ENCODE measurements around the gene CDCA3. TPM values are rescaled to one million over a fixed set of nuclear protein-coding genes. Genes with fewer than 3 reads are reported as not detected.

The CDCA3 gene
- total and polyA plus RNA-seq, 7 experiments from 2014 or later: 0.64 to 55.6 (median 1.4) TPM; not detected in 1

- H3K4me1 ChIP-seq (ENCODE audit: control insufficient read depth in 2 of 2, insufficient read depth in 2 of 2, low read length in 2 of 2): peaks cover 4 to 15% of the 10 kb centered on the region in 2 donors
- ChIA-PET CTCF (interaction anchor here (1.0 to 6.6 kb wide), 13 partner anchors 11 to 354 kb away, joined by 3 to 94 read pairs (median 6); partner anchors contain the start of genes CD4 and MLF2), POLR2A (interaction anchor here (0.6 to 13.2 kb wide), 7 partner anchors 10 to 324 kb away, joined by 3 to 91 read pairs (median 3); partner anchors contain the start of genes CD4, MLF2 and ZNF384)
- no peak for DNase-seq
- H3K4me3 Mint-ChIP-seq: peak overlapping the region in 1 of 10 donors; percentile 12
- H3K36me3 ChIP-seq (ENCODE audit: control insufficient read depth in 2 of 3, insufficient read depth in 3 of 3, low read length in 3 of 3): peaks cover 0 to 12% (median 0%) of the 10 kb centered on the region in 3 experiments
- H3K9me3 ChIP-seq (ENCODE audit: control insufficient read depth in 2 of 3, low read length in 3 of 3): no peaks in the 10 kb centered on the region
- H3K27ac Mint-ChIP-seq: peak overlapping the region in 2 of 9 donors; percentile 28 to 31
- no peak overlapping the region for H3K4me3 ChIP-seq (ENCODE audit: low read length)
- ATAC-seq: no peak
- H3K27me3 ChIP-seq (ENCODE audit: control insufficient read depth in 2 of 2, insufficient read depth in 2 of 2, low read length in 2 of 2): peaks cover 0 to 8% of the 10 kb centered on the region in 2 donors
- H3K4me1 Mint-ChIP-seq: peaks cover 29 to 41% (median 37%) of the 10 kb centered on the region in 7 donors
- H3K27me3 Mint-ChIP-seq: peaks cover 9 to 51% (median 26%) of the 10 kb centered on the region in 5 donors
- H3K27ac ChIP-seq (ENCODE audit: low read depth, low read length): no peak overlapping the region
- intact Hi-C loops (cut with micrococcal nuclease): loop anchor here in 1 of 2 donors (2.0 kb wide), 1 partner anchor 33 kb away; no protein-coding TSS in a partner anchor
- peaks cover 0 to 9% (median 4%) of the 10 kb centered on the region in 5 donors for H3K36me3 Mint-ChIP-seq
- peaks cover 0 to 2% (median 0%) of the 10 kb centered on the region in 11 donors for H3K9me3 Mint-ChIP-seq
Measured at GRCh38 chr12:6824085-6824775, 26.9 kb downstream of the CDCA3 start.

- POLR2A ChIA-PET: interaction anchor here (0.9 to 13.2 kb wide), 2 partner anchors 40 to 70 kb away, joined by 3 to 91 read pairs; partner anchors contain the start of gene MLF2
- peaks cover 9 to 46% (median 26%) of the 10 kb centered on the region in 5 donors for H3K27me3 Mint-ChIP-seq
- peaks cover 0 to 20% (median 3%) of the 10 kb centered on the region in 3 experiments for H3K36me3 ChIP-seq (ENCODE audit: control insufficient read depth in 2 of 3, insufficient read depth in 3 of 3, low read length in 3 of 3)
- H3K27me3 ChIP-seq (ENCODE audit: control insufficient read depth in 2 of 2, insufficient read depth in 2 of 2, low read length in 2 of 2): peaks cover 0 to 8% of the 10 kb centered on the region in 2 donors
- no peak for DNase-seq
- no peak overlapping the region for H3K27ac ChIP-seq (ENCODE audit: low read depth, low read length)
- H3K4me3 ChIP-seq (ENCODE audit: low read length): no peak overlapping the region
- no peaks in the 10 kb centered on the region for H3K9me3 ChIP-seq (ENCODE audit: control insufficient read depth in 2 of 3, low read length in 3 of 3)
- intact Hi-C loops (cut with micrococcal nuclease): loop anchor here in 1 of 2 donors (2.0 kb wide), 1 partner anchor 33 kb away; no protein-coding TSS in a partner anchor
- peak overlapping the region in 2 of 9 donors; percentile 18 to 26 for H3K27ac Mint-ChIP-seq
- peaks cover 0 to 10% (median 4%) of the 10 kb centered on the region in 5 donors for H3K36me3 Mint-ChIP-seq
- peaks cover 0 to 2% (median 0%) of the 10 kb centered on the region in 11 donors for H3K9me3 Mint-ChIP-seq
- ATAC-seq: no peak
- CTCF ChIA-PET: interaction anchor here (0.7 to 6.6 kb wide), 7 partner anchors 12 to 211 kb away, joined by 3 to 94 read pairs (median 13); partner anchors contain the start of genes CD4 and MLF2
- peak overlapping the region in 2 of 10 donors; percentile 13 to 82 for H3K4me3 Mint-ChIP-seq
- peaks cover 4 to 15% of the 10 kb centered on the region in 2 donors for H3K4me1 ChIP-seq (ENCODE audit: control insufficient read depth in 2 of 2, insufficient read depth in 2 of 2, low read length in 2 of 2)
- H3K4me1 Mint-ChIP-seq: peaks cover 29 to 38% (median 32%) of the 10 kb centered on the region in 7 donors
Measured at GRCh38 chr12:6823182-6824084, 27.7 kb downstream of the CDCA3 start.

GRCh38 chr12:6822426-6823135 lies 28.5 kb downstream of the CDCA3 start:
- intact Hi-C loops (cut with micrococcal nuclease): no loop called here
- H3K36me3 ChIP-seq (ENCODE audit: control insufficient read depth in 2 of 3, insufficient read depth in 3 of 3, low read length in 3 of 3): peaks cover 0 to 29% (median 12%) of the 10 kb centered on the region in 3 experiments
- H3K36me3 Mint-ChIP-seq: peaks cover 4 to 16% (median 10%) of the 10 kb centered on the region in 5 donors
- no peaks in the 10 kb centered on the region for H3K9me3 ChIP-seq (ENCODE audit: control insufficient read depth in 2 of 3, low read length in 3 of 3)
- ATAC-seq: no peak
- DNase-seq: no peak
- POLR2A ChIA-PET: interaction anchor here (0.7 to 13.2 kb wide), 4 partner anchors 33 to 255 kb away, joined by 3 to 91 read pairs (median 8); partner anchors contain the start of genes CD4, MLF2 and PTMS
- H3K27ac ChIP-seq (ENCODE audit: low read depth, low read length): no peak overlapping the region
- CTCF ChIA-PET: interaction anchor here (0.7 to 6.6 kb wide), 4 partner anchors 13 to 90 kb away, joined by 3 to 94 read pairs (median 15); partner anchors contain the start of gene MLF2
- H3K27ac Mint-ChIP-seq: peak overlapping the region in 2 of 9 donors; percentile 18 to 26
- H3K4me3 ChIP-seq (ENCODE audit: low read length): no peak overlapping the region
- H3K4me3 Mint-ChIP-seq: peak overlapping the region in 7 of 10 donors; percentile 31 to 82 (median 69)
- H3K9me3 Mint-ChIP-seq: peaks cover 0 to 3% (median 0%) of the 10 kb centered on the region in 11 donors
- peaks cover 25 to 34% (median 30%) of the 10 kb centered on the region in 7 donors for H3K4me1 Mint-ChIP-seq
- H3K27me3 ChIP-seq (ENCODE audit: control insufficient read depth in 2 of 2, insufficient read depth in 2 of 2, low read length in 2 of 2): peaks cover 0 to 8% of the 10 kb centered on the region in 2 donors
- peaks cover 9 to 42% (median 25%) of the 10 kb centered on the region in 5 donors for H3K27me3 Mint-ChIP-seq
- H3K4me1 ChIP-seq (ENCODE audit: control insufficient read depth in 2 of 2, insufficient read depth in 2 of 2, low read length in 2 of 2): peaks cover 3 to 15% of the 10 kb centered on the region in 2 donors

- peaks cover 0 to 36% (median 16%) of the 10 kb centered on the region in 3 experiments for H3K36me3 ChIP-seq (ENCODE audit: control insufficient read depth in 2 of 3, insufficient read depth in 3 of 3, low read length in 3 of 3)
- H3K27me3 ChIP-seq (ENCODE audit: control insufficient read depth in 2 of 2, insufficient read depth in 2 of 2, low read length in 2 of 2): peaks cover 0 to 8% of the 10 kb centered on the region in 2 donors
- DNase-seq (peak in 1 of 9 donors; percentile 17), ATAC-seq (peak; percentile 5)
- H3K9me3 Mint-ChIP-seq: peaks cover 0 to 2% (median 0%) of the 10 kb centered on the region in 11 donors
- peaks cover 20 to 28% (median 25%) of the 10 kb centered on the region in 7 donors for H3K4me1 Mint-ChIP-seq
- peak within 1 kb of the TSS; percentile 55 to 82 (median 74) for H3K4me3 Mint-ChIP-seq
- peak within 1 kb of the TSS in 8 of 9 donors; percentile 8 to 80 (median 66) for H3K27ac Mint-ChIP-seq
- H3K27ac ChIP-seq (ENCODE audit: low read depth, low read length): no peak within 1 kb of the TSS
- ChIA-PET POLR2A (interaction anchor here (0.7 to 13.2 kb wide), 12 partner anchors 10 to 254 kb away, joined by 3 to 91 read pairs (median 4); partner anchors contain the start of genes CD4, MLF2 and PTMS), CTCF (interaction anchor here (0.6 to 6.6 kb wide), 8 partner anchors 14 to 335 kb away, joined by 3 to 94 read pairs (median 3); partner anchors contain the start of genes CDCA3, MLF2 and USP5)
- H3K27me3 Mint-ChIP-seq: peaks cover 9 to 37% (median 20%) of the 10 kb centered on the region in 5 donors
- intact Hi-C loops (cut with micrococcal nuclease): loop anchor here in 1 of 2 donors (1.0 kb wide), 1 partner anchor 69 kb away; the partner anchor contains the start of gene MLF2
- H3K4me3 ChIP-seq (ENCODE audit: low read length): no peak within 1 kb of the TSS
- peaks cover 9 to 20% (median 15%) of the 10 kb centered on the region in 5 donors for H3K36me3 Mint-ChIP-seq
- no peaks in the 10 kb centered on the region for H3K9me3 ChIP-seq (ENCODE audit: control insufficient read depth in 2 of 3, low read length in 3 of 3)
- H3K4me1 ChIP-seq (ENCODE audit: control insufficient read depth in 2 of 2, insufficient read depth in 2 of 2, low read length in 2 of 2): peaks cover 0 to 15% of the 10 kb centered on the region in 2 donors
Measured at GRCh38 chr12:6821591-6822425, 29.3 kb downstream of the CDCA3 start, which contains the start of gene GPR162. GPR162 (plus strand) TSS chr12:6821821; CDS start chr12:6823899, 2,078 bp downstream.

GRCh38 chr12:6820166-6820565 lies 30.9 kb downstream of the CDCA3 start:
- Mint-ChIP-seq H3K27me3 (peaks cover 4 to 30% (median 14%) of the 10 kb centered on the region in 5 donors), H3K4me1 (peaks cover 15 to 23% (median 20%) of the 10 kb centered on the region in 7 donors), H3K9me3 (peaks cover 0 to 2% (median 0%) of the 10 kb centered on the region in 11 donors), H3K4me3 (peak overlapping the region in 1 of 10 donors; percentile 82), H3K27ac (peak overlapping the region in 3 of 9 donors; percentile 38 to 78 (median 64)), H3K36me3 (peaks cover 11 to 29% (median 19%) of the 10 kb centered on the region in 5 donors)
- H3K27ac ChIP-seq (ENCODE audit: low read depth, low read length): no peak overlapping the region
- H3K4me3 ChIP-seq (ENCODE audit: low read length): no peak overlapping the region
- ATAC-seq: no peak
- peaks cover 0 to 6% of the 10 kb centered on the region in 2 donors for H3K27me3 ChIP-seq (ENCODE audit: control insufficient read depth in 2 of 2, insufficient read depth in 2 of 2, low read length in 2 of 2)
- no peak for DNase-seq
- peaks cover 0 to 53% (median 16%) of the 10 kb centered on the region in 3 experiments for H3K36me3 ChIP-seq (ENCODE audit: control insufficient read depth in 2 of 3, insufficient read depth in 3 of 3, low read length in 3 of 3)
- POLR2A ChIA-PET: interaction anchor here (3.6 kb wide), 1 partner anchor 31 kb away, joined by 12 read pairs; the partner anchor contains the start of gene CD4
- H3K9me3 ChIP-seq (ENCODE audit: control insufficient read depth in 2 of 3, low read length in 3 of 3): no peaks in the 10 kb centered on the region
- peaks cover 0 to 15% of the 10 kb centered on the region in 2 donors for H3K4me1 ChIP-seq (ENCODE audit: control insufficient read depth in 2 of 2, insufficient read depth in 2 of 2, low read length in 2 of 2)
- intact Hi-C loops (cut with micrococcal nuclease): no loop called here
- CTCF ChIA-PET: interaction anchor here (1.3 to 6.6 kb wide), 2 partner anchors 16 to 68 kb away, joined by 4 to 94 read pairs; partner anchors contain the start of gene MLF2

Measured in naive thymus-derived CD4-positive, alpha-beta T cell (primary cell).